A549 (cell line): ENCODE measurements around the gene NCAPH2. TPM values are rescaled to one million over a fixed set of nuclear protein-coding genes. Genes with fewer than 3 reads are reported as not detected.
"Not testable (repeated sequence)": the region's sequence is repeated elsewhere in the genome, so short reads cannot be mapped to it uniquely, and the experiment has no call there.

Experiments
- ATAC-seq, 2 experiments: fragments of 200-7000 bp in 1 of 2; fragments of >200 bp in 1 of 2; cut with Nextera tagmentation in 1 of 2; cut with Tn5 transposase in 1 of 2; 3 replicates each; pipeline versions ENCODE4 v1.8.0 to v1.9.1; 2018 to 2020; ENCODE audit warnings: mild to moderate bottlenecking in 1 of 2, moderate library complexity in 1 of 2
- CTCF ChIA-PET: fragments of 300-600 bp; sonication (Branson Sonifier 250); formaldehyde crosslinking; extraction: SDS; loops from one replicate; lab custom pipeline; 2021; ENCODE audit warnings: antibody characterized with exemption, inconsistent platforms; lab: Yijun Ruan, JAX
- POLR2A ChIA-PET: fragments of 350-600 bp; formaldehyde crosslinking; extraction: SDS; loops from one replicate; lab custom pipeline; 2021; ENCODE audit warnings: antibody characterized with exemption, inconsistent platforms; lab: Yijun Ruan, JAX
- DNase-seq, 2 experiments: peaks; one replicate each; pipeline versions ENCODE4 v3.0.0 to v3.0.0-alpha.2; 2011 to 2016; ENCODE audit warnings: low read depth in 1 of 2, low spot score in 1 of 2
- FAIRE-seq: peaks from 2 replicates; lab custom pipeline; 2011; peaks lifted over from hg19 to GRCh38; lab: Jason Lieb, UNC
- H3K27ac ChIP-seq, 2 experiments: fragments of >200 bp; sonication (Bioruptor Twin); formaldehyde crosslinking; 3 replicates each; pipeline ENCODE4 v1.5.1; 2016 to 2017
- H3K4me1 ChIP-seq: fragments of >200 bp; sonication (Bioruptor Twin); formaldehyde crosslinking; 3 replicates; pipeline ENCODE4 v1.6.1; 2016
- H3K4me2 ChIP-seq: fragments of >200 bp; sonication (Bioruptor Twin); formaldehyde crosslinking; 3 replicates; pipeline ENCODE4 v1.6.1; 2016
- H3K4me3 ChIP-seq: fragments of >200 bp; sonication (Bioruptor Twin); formaldehyde crosslinking; 3 replicates; pipeline ENCODE4 v1.5.1; 2016
- H3K9me3 ChIP-seq: fragments of >200 bp; sonication (Bioruptor Twin); formaldehyde crosslinking; 3 replicates; pipeline ENCODE4 v1.6.1; 2016
- CEBPB ChIP-seq, 2 experiments: fragments of >200 bp in 1 of 2; sonication (Bioruptor Twin) in 1 of 2; formaldehyde crosslinking in 1 of 2; IDR thresholded peaks; 2 replicates each; pipeline ENCODE4 v1.6.1; 2012 to 2016
- CHD4 ChIP-seq: fragments of 200-600 bp; sonication (generic); IDR thresholded peaks from 2 replicates; pipeline ENCODE4 v1.6.1; 2016; ENCODE audit warnings: antibody characterized with exemption, mild to moderate bottlenecking, borderline replicate concordance
- EHMT2 ChIP-seq: fragments of 200-600 bp; sonication (generic); IDR thresholded peaks from 2 replicates; pipeline ENCODE4 v1.6.1; 2016; ENCODE audit warnings: antibody characterized with exemption, low read depth, mild to moderate bottlenecking, moderate library complexity
- FOSL2 ChIP-seq, 2 experiments: fragments of 450-650 bp in 1 of 2; fragments of >200 bp in 1 of 2; sonication (Bioruptor Twin) in 1 of 2; formaldehyde crosslinking; IDR thresholded peaks; 2 replicates each; pipeline versions ENCODE4 v1.5.0 to v1.6.1; 2016 to 2020; ENCODE audit warnings: mild to moderate bottlenecking in 1 of 2, moderate library complexity in 1 of 2
- JUNB ChIP-seq: fragments of >200 bp; sonication (Bioruptor Twin); formaldehyde crosslinking; IDR thresholded peaks from 2 replicates; pipeline ENCODE4 v1.6.1; 2016
- KDM5A ChIP-seq: fragments of 200-600 bp; sonication (generic); IDR thresholded peaks from 2 replicates; pipeline ENCODE4 v1.6.1; 2016; ENCODE audit warnings: antibody characterized with exemption, mild to moderate bottlenecking
- MAFK ChIP-seq: fragments of 450-650 bp; IDR thresholded peaks from 2 replicates; pipeline ENCODE4 v1.6.1; 2014; ENCODE audit not compliant: partially characterized antibody
- NPAS2 ChIP-seq: fragments of 250-450 bp; sonication (Bioruptor Pico); IDR thresholded peaks from 2 replicates; pipeline ENCODE4 v1.8.0; 2022; ENCODE audit warnings: mild to moderate bottlenecking, moderate library complexity, borderline replicate concordance
- POLR2A ChIP-seq: IDR thresholded peaks from 2 replicates; pipeline ENCODE4 v1.6.1; 2012; ENCODE audit warnings: mild to moderate bottlenecking, low read length
- RAD21 ChIP-seq, 2 experiments: fragments of >200 bp in 1 of 2; sonication (Bioruptor Twin) in 1 of 2; formaldehyde crosslinking in 1 of 2; IDR thresholded peaks in 1 of 2; conservative IDR thresholded peaks in 1 of 2; 2 replicates in 1 of 2; 3 replicates in 1 of 2; pipeline ENCODE4 v1.6.1; 2012 to 2018; ENCODE audit warnings: inconsistent platforms in 1 of 2
- TFCP2L1 ChIP-seq: fragments of 250-450 bp; sonication (Bioruptor Pico); IDR thresholded peaks from 2 replicates; pipeline ENCODE4 v1.5.0; 2021; ENCODE audit warnings: mild to moderate bottlenecking
- ZSCAN20 ChIP-seq: fragments of 250-450 bp; sonication (Bioruptor Pico); IDR thresholded peaks from 2 replicates; pipeline ENCODE4 v1.8.0; 2022; ENCODE audit warnings: mild to moderate bottlenecking, moderate library complexity
- WGBS: methylation state at CpG from one replicate; pipeline ENCODE4 v1.1.6; 2017; ENCODE audit errors: missing lambda C conversion rate; 5-methylcytosine and 5-hydroxymethylcytosine counted together
- polyA plus RNA-seq, 4 experiments: library from polyadenylated mRNA; depleted of rRNA in 3 of 4; stranded (reverse); fragments of >200 nt; fragmentation: RNase III in 1 of 4; extraction: RNeasy Plus Mini Kit Qiagen cat#74134 plus additional on column Dnase treatment in 1 of 4; gene quantifications; 2 replicates in 3 of 4; 3 replicates in 1 of 4; pipeline ENCODE4 v1.2.3, GENCODE V29; 2011 to 2017
- TF ChIP-seq, protein P1 (sequence below): IDR thresholded peaks from 2 replicates; pipeline ENCODE4 v1.6.1; 2012
- TF ChIP-seq, protein P2 (sequence below): fragments of 150-350 bp; IDR thresholded peaks from 2 replicates; pipeline ENCODE4 v1.6.1; 2014; ENCODE audit warnings: low read depth, mild to moderate bottlenecking, low read length
- TF ChIP-seq, protein P3 (sequence below): fragments of >200 bp; sonication (Bioruptor Twin); formaldehyde crosslinking; IDR thresholded peaks from 3 replicates; pipeline ENCODE4 v1.5.1; 2016

The NCAPH2 gene
- polyA plus RNA-seq, 2 of the 4 experiments (the other 2 are of a cell fraction), result 14.3 to 27.7 TPM

DNA sequence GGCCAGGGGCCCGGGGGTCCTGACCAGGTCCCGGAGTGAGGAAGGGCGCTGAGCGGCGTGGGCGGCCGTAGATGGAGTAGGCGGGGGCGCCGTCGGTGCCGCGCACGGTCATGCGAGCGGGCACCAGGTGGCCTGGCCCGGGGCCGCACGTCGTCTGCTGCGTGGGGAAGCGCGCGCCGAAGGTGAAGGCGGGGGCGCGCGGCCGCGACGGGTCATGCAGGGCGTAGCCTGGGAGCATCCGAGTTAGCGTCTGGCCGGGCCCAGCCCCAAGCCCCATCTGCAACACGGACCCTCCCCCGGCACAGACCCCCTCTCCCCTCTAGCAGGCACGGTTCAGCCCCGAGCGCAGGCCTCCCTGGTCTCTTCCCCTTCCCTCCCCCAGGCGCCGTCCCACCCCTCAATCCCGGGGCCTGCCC is 23.5 kb downstream of the NCAPH2 start:
- TF ChIP-seq CEBPB (IDR thresholded peaks at IDR 0.05), result no peak
- TF ChIP-seq, protein P1, sequence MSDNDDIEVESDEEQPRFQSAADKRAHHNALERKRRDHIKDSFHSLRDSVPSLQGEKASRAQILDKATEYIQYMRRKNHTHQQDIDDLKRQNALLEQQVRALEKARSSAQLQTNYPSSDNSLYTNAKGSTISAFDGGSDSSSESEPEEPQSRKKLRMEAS, result peak; percentile 47
- ATAC-seq, result peak; percentile 42 to 49
- H3K9me3 ChIP-seq, result no peaks in the 10 kb centered on the region
- CTCF ChIA-PET, result interaction anchor here (0.8 to 1.8 kb wide), 2 partner anchors 14 to 89 kb away, joined by 3 to 7 read pairs; partner anchors contain the start of gene KLHDC7B
- peak overlapping the region; percentile 64 for H3K4me3 ChIP-seq
- no peak for FAIRE-seq
- H3K4me1 ChIP-seq, result peaks cover 29% of the 10 kb centered on the region
- DNase-seq, result peak in 1 of 2 experiments; percentile 75
- H3K4me2 ChIP-seq, result peak overlapping the region; percentile 92
- POLR2A ChIA-PET, result interaction anchor here (0.6 to 1.3 kb wide), 5 partner anchors 9 to 51 kb away, joined by 3 to 5 read pairs (median 3); partner anchors contain the start of gene SYCE3
- WGBS, result no CpG with 5 or more reads among the region's 44 CpGs
- H3K27ac ChIP-seq, result peak overlapping the region; percentile 95 to 98

DNA sequence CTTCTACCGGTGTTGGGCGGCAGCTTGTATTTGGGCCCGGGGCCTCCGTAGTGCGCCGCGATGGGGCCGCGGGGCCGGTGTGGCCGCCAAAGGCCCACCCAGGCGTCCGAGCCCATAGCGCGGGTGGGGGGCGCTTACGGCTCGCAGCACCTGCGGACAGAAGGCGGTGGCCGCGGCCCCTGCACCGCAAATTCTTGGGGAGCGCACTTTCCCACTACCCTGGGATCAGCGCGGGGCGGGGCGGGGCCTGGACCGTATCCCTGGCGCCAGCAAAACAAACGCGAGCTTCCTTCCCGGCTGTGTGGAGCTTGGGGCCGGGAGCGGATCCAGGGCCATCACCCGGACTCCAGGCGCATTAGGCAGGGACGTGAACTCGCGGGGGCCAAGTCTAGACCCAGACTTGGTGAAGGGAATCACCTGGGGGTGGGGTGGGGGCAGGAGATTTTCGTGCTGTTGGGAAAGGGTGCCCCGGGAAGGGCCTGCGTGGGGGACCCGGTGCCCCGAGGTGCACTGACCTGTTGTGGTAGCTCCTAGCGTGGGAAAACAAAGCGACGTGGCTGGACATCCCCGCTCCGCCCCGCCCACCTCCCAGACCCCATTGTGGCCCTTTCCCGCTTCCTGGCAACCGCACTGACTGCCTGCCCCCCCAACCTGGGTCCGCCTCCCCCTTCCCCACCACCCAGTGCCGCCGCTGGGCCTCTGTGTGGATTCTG is 24.1 kb downstream of the NCAPH2 start:
- Histone ChIP-seq H3K4me3 (peak overlapping the region; percentile 64), H3K9me3 (no peaks in the 10 kb centered on the region), H3K27ac (peak overlapping the region; percentile 95 to 98), H3K4me1 (peaks cover 26% of the 10 kb centered on the region), H3K4me2 (peak overlapping the region; percentile 92)
- TF ChIP-seq JUNB, result no peak
- TF ChIP-seq POLR2A, result peak; percentile 25
- POLR2A ChIA-PET, result interaction anchor here (0.6 to 1.3 kb wide), 5 partner anchors 9 to 50 kb away, joined by 3 to 5 read pairs (median 3); partner anchors contain the start of gene SYCE3
- no peak for FAIRE-seq
- DNase-seq, result peak in 1 of 2 experiments; percentile 65
- WGBS, result 3% methylated on average over 20 of the region's 56 CpGs
- ATAC-seq, result peak; percentile 49 to 68
- CTCF ChIA-PET, result interaction anchor here (0.8 to 1.8 kb wide), 2 partner anchors 13 to 89 kb away, joined by 3 to 7 read pairs; partner anchors contain the start of gene KLHDC7B

DNA sequence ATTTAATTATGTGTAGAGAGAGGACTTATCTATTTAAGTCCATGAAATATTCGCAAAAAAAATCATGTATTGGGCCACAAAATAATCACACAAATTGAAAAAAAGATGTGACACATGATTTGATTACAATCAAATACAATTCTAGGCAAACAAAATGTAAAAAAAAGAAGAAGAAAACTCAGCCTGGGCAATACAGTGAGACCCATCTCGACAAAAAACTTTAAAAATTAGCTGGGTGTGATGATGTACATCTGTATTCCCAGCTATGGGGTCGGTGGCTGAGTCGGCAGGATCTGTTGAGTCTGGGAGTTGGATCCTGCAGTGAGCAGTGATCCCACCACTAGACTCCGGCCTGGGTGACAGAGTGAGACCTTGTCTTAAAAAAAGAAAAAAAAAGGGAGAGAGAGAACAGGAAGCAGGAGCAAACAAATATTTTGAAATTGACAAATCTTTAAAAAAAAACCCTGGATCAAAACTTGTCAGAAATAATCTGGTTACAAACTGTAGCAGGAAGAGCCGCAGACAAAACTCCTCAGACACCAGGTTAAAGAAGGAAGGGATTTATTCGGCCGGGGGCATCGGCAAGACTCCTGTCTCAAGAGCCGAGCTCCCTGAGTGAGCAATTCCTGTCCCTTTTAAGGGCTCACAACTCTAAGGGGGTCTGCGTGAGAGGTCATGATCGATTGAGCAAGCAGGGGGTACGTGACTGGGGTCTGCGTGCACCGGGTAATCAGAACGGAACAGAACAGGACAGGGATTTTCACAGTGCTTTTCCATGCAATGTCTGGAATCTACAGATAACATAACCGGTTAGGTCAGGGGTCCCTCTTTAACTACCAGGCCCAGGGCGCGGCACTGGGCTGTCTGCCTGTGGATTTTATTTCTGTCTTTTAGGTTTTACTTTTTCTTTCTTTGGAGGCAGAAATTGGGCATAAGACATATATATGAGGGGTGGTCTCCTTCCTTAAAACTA is 25.1 kb downstream of the NCAPH2 start:
- Histone ChIP-seq H3K4me1 (peaks cover 23% of the 10 kb centered on the region), H3K4me2 (peak overlapping the region; percentile 92)
- no peak for FAIRE-seq

DNA sequence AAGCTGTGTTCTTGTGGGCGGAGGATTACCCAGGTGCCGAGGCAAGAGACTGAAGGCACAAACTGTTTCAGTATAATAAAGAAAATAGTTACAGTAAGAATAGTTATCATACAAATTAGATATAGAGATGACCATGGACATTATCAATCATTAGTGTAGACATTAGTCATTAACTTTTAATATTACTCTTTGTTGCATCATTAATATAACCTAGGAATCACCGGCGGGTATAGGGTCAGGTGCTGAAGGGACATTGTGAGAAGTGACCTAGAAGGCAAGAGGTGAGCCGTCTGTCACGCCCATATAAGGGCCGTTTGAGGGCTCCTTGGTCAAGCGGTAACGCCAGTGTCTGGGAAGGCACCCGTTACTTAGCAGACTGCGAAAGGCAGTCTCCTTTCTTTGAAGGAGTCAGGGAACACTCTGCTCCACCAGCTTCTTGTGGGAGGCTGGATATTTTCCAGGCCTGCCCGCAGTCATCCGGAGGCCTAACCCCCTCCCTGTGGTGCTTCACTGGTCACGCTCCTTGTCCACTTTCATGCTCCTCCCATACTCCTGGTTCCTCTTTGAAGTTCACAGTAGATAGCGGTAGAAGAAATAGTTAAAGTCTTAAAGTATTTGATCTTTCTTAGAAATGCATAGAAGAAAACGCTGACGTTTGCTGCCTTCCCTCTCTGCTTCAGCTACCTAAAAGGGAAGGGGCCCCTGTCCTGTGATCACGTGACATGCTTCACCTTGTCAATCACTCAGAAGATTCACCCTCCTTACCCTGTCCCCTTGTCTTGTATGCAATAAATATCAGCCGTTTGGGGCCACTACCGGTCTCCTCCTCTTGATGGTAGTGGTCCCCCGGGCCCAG is 26.1 kb downstream of the NCAPH2 start:
- peaks cover 32% of the 10 kb centered on the region for H3K4me1 ChIP-seq
- H3K27ac ChIP-seq, result peak overlapping the region; percentile 31 to 98; a peak in 5 of 6 replicates
- WGBS, result 89% methylated on average over 21 of the region's 21 CpGs
- H3K9me3 ChIP-seq, POLR2A ChIA-PET, ATAC-seq, FAIRE-seq, H3K4me2 ChIP-seq, H3K4me3 ChIP-seq, DNase-seq: not testable (repeated sequence)
- CTCF ChIA-PET, result interaction anchor here (1.0 to 1.7 kb wide), 2 partner anchors 8 to 15 kb away, joined by 3 read pairs; no protein-coding TSS in a partner anchor

More for the DNA sequence above, 25.1 kb downstream of the NCAPH2 start:
- WGBS, result 86% methylated on average over 19 of the region's 19 CpGs
- DNase-seq (no peak), ATAC-seq (no peak)
- Histone ChIP-seq H3K27ac (peak overlapping the region; percentile 95 to 98), H3K9me3 (no peaks in the 10 kb centered on the region), H3K4me3 (peak overlapping the region; percentile 64; the same call in 1 of the 3 replicates)
- ChIA-PET CTCF (interaction anchor here (0.7 to 1.8 kb wide), 3 partner anchors 14 to 280 kb away, joined by 3 to 7 read pairs (median 4); no protein-coding TSS in a partner anchor), POLR2A (interaction anchor here (1.3 kb wide), 1 partner anchor 9 kb away, joined by 3 read pairs; no protein-coding TSS in a partner anchor)
- no peak for TF ChIP-seq KDM5A
- no peak for TF ChIP-seq TFCP2L1

DNA sequence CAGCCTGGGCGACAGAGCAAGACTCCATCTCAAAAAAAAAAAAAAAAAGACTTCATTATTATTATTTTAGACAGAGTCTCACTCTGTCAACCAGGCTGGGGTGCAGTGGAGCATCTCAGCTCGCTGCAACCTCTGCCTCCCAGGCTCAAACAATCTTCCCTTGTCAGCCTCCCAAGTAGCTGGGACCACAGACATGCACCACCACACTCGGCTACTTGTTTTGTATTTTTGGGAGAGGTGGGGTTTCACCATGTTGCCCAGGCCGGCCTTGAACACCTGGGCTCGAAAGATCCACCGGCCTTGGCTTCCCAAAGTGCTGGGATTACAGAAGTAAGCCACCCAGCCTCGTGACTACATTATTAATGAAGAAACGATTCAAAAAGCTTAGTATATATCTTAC is 27.1 kb downstream of the NCAPH2 start:
- FAIRE-seq, result no peak
- H3K27ac ChIP-seq, result no peak overlapping the region
- WGBS, result 94% methylated on average over 8 of the region's 8 CpGs
- DNase-seq, result no peak
- H3K4me1 ChIP-seq, result peaks cover 35% of the 10 kb centered on the region
- POLR2A ChIA-PET, result no interaction called here
- H3K9me3 ChIP-seq, result no peaks in the 10 kb centered on the region
- no peak for ATAC-seq
- H3K4me2 ChIP-seq, result no peak overlapping the region
- H3K4me3 ChIP-seq, result no peak overlapping the region
- CTCF ChIA-PET, result interaction anchor here (1.0 to 1.7 kb wide), 3 partner anchors 9 to 28 kb away, joined by 3 read pairs; partner anchors contain the start of gene SYCE3
- no peak for TF ChIP-seq CHD4
- TF ChIP-seq MAFK, result no peak
- TF ChIP-seq, protein P2, sequence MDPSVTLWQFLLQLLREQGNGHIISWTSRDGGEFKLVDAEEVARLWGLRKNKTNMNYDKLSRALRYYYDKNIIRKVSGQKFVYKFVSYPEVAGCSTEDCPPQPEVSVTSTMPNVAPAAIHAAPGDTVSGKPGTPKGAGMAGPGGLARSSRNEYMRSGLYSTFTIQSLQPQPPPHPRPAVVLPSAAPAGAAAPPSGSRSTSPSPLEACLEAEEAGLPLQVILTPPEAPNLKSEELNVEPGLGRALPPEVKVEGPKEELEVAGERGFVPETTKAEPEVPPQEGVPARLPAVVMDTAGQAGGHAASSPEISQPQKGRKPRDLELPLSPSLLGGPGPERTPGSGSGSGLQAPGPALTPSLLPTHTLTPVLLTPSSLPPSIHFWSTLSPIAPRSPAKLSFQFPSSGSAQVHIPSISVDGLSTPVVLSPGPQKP, result no peak
- TF ChIP-seq, protein P1, result no peak
- no peak for TF ChIP-seq FOSL2 (IDR thresholded peaks at IDR 0.05)
- no peak for TF ChIP-seq FOSL2 (CRISPR knock-in tag; IDR thresholded peaks at IDR 0.05)
- no peak for TF ChIP-seq ZSCAN20 (CRISPR knock-in tag)
- no peak for TF ChIP-seq RAD21 (conservative IDR thresholded peaks at IDR 0.05 in 1 of 2, IDR thresholded peaks at IDR 0.05 in 1 of 2)
- no peak for TF ChIP-seq TFCP2L1
- TF ChIP-seq EHMT2, result no peak
- no peak for TF ChIP-seq NPAS2
- TF ChIP-seq, protein P3, sequence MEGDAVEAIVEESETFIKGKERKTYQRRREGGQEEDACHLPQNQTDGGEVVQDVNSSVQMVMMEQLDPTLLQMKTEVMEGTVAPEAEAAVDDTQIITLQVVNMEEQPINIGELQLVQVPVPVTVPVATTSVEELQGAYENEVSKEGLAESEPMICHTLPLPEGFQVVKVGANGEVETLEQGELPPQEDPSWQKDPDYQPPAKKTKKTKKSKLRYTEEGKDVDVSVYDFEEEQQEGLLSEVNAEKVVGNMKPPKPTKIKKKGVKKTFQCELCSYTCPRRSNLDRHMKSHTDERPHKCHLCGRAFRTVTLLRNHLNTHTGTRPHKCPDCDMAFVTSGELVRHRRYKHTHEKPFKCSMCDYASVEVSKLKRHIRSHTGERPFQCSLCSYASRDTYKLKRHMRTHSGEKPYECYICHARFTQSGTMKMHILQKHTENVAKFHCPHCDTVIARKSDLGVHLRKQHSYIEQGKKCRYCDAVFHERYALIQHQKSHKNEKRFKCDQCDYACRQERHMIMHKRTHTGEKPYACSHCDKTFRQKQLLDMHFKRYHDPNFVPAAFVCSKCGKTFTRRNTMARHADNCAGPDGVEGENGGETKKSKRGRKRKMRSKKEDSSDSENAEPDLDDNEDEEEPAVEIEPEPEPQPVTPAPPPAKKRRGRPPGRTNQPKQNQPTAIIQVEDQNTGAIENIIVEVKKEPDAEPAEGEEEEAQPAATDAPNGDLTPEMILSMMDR, result no peak
